ENCODE data around the gene HS6ST3.

Gene HS6ST3

GRCh38 chr13:96299235-96299634 lies 209.3 kb downstream of the HS6ST3 start:
- no peak for DNase-seq (ENCODE audit: low read depth)
- in situ Hi-C loops (cut with HindIII; ENCODE audit: low sequenced_read_pairs), result no loop called here
- TF ChIP-seq, protein P1, sequence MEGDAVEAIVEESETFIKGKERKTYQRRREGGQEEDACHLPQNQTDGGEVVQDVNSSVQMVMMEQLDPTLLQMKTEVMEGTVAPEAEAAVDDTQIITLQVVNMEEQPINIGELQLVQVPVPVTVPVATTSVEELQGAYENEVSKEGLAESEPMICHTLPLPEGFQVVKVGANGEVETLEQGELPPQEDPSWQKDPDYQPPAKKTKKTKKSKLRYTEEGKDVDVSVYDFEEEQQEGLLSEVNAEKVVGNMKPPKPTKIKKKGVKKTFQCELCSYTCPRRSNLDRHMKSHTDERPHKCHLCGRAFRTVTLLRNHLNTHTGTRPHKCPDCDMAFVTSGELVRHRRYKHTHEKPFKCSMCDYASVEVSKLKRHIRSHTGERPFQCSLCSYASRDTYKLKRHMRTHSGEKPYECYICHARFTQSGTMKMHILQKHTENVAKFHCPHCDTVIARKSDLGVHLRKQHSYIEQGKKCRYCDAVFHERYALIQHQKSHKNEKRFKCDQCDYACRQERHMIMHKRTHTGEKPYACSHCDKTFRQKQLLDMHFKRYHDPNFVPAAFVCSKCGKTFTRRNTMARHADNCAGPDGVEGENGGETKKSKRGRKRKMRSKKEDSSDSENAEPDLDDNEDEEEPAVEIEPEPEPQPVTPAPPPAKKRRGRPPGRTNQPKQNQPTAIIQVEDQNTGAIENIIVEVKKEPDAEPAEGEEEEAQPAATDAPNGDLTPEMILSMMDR (IDR thresholded peaks at IDR 0.05; ENCODE audit: low read depth, low read length, missing control alignments), result no peak
- H3K4me3 ChIP-seq (ENCODE audit: low read depth, low read length), result no peak overlapping the region

DNA sequence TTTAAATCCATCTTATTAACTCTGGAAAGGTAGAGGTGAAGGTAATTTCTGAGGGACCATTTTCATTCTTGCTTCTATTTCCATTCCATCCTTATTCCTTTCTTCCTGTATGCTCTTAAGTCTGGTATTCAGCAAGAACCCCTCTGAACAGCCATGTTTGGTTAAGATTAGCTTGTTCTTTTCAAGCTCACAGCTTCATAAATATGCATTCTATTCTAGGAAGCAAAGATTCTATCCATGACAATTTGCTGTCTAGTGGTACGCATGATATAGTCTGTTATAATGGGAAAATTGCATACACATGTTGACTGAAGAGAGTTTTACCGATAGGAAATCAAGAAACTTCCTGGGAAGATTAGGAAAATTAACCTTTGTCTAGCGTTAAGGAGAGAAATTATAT lies 218.7 kb downstream of the HS6ST3 start:
- TF ChIP-seq, protein P1 (IDR thresholded peaks at IDR 0.05; ENCODE audit: low read depth, low read length, missing control alignments), result no peak
- no peak overlapping the region for H3K4me3 ChIP-seq (ENCODE audit: low read depth, low read length)
- in situ Hi-C loops (cut with HindIII; ENCODE audit: low sequenced_read_pairs), result no loop called here
- no peak for DNase-seq (ENCODE audit: low read depth)

- in situ Hi-C loops (cut with HindIII; ENCODE audit: low sequenced_read_pairs), result no loop called here
- DNase-seq (ENCODE audit: low read depth), result no peak
- H3K4me3 ChIP-seq (ENCODE audit: low read depth, low read length), result no peak overlapping the region
- TF ChIP-seq, protein P1 (IDR thresholded peaks at IDR 0.05; ENCODE audit: low read depth, low read length, missing control alignments), result no peak
These were observed 225.1 kb downstream of the HS6ST3 start for GRCh38 chr13:96314974-96315373.

DNA sequence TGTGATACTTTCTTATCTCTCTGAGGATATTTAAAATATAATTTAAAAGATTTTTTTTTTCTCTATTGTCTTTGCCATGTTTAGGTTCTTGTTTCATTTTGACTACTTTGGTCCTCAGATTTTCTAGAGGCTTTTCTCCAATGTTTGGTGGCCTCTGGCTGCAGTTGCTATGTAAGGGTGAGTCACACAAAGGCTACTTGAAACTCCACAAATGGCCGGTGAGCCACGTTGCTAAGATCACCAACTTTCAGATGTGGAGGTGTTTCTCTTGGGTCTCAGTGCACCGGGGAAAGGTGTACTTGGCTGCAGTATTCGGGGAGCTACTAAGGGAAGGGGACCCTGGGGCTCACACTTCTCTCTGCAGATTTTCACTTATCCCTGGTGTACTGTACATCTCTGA lies 248.1 kb downstream of the HS6ST3 start:
- no peak for DNase-seq (ENCODE audit: low read depth)
- in situ Hi-C loops (cut with HindIII; ENCODE audit: low sequenced_read_pairs), result no loop called here
- no peak overlapping the region for H3K4me3 ChIP-seq (ENCODE audit: low read depth, low read length)
- TF ChIP-seq, protein P1 (IDR thresholded peaks at IDR 0.05; ENCODE audit: low read depth, low read length, missing control alignments), result no peak

GRCh38 chr13:96342286-96342685 lies 252.4 kb downstream of the HS6ST3 start:
- DNase-seq (ENCODE audit: low read depth), result no peak
- in situ Hi-C loops (cut with HindIII; ENCODE audit: low sequenced_read_pairs), result no loop called here
- no peak overlapping the region for H3K4me3 ChIP-seq (ENCODE audit: low read depth, low read length)
- TF ChIP-seq, protein P1 (IDR thresholded peaks at IDR 0.05; ENCODE audit: low read depth, low read length, missing control alignments), result no peak

DNA sequence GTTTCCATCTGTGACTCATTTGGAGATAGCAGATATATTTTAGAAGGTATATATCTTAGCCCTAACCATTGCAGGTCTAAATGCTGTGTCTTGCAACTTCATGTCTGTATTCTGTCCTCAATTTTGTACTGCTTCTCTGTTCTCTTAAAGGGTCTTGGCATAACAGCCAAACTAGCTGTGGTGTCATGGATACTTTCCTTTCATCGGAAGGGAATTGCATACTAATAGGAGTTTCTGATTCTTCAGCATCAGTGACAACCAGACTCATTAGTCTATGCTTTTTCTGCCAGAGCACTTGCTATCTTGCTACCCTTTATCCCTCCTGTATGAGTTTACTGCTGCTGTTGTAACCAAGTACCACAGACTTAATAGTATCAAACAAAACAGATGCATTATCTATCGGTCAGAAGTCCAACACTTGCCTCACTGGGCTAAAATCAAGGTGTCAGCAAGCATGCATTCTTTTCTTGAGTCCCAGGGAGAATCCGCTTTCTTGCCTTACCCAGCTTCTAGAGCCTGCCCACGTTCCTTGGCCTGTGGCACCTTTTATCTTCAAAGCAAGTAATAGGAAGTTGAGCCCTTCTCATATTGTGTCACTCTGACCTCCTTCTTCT lies 253.1 kb downstream of the HS6ST3 start:
- in situ Hi-C loops (cut with HindIII; ENCODE audit: low sequenced_read_pairs), result no loop called here
- H3K4me3 ChIP-seq (ENCODE audit: low read depth, low read length), result no peak overlapping the region
- TF ChIP-seq, protein P1 (IDR thresholded peaks at IDR 0.05; ENCODE audit: low read depth, low read length, missing control alignments), result no peak
- no peak for DNase-seq (ENCODE audit: low read depth)
